Measurements from ENCODE around the gene EEF1AKMT2. TPM values are rescaled to one million over a fixed set of nuclear protein-coding genes. Genes with fewer than 3 reads are reported as not detected.

EEF1AKMT2 gene
- total and polyA plus RNA-seq, 2 donors: 22.3 to 27.3 TPM

GRCh38 chr10:124741922-124742412 lies 49.7 kb downstream of the EEF1AKMT2 start:
- 39% methylated on average over 9 of the region's 9 CpGs for WGBS
- Histone ChIP-seq H3K4me1 (ENCODE audit: control insufficient read depth in 2 of 2, insufficient read depth in 2 of 2, low read length in 2 of 2) (peaks cover 40 to 63% of the 10 kb centered on the region in 2 donors), H3K4me3 (ENCODE audit: low read length in 2 of 2) (peak overlapping the region; percentile 84 to 95), H3K27ac (ENCODE audit: low read depth in 1 of 2, low read length in 1 of 2) (peak overlapping the region; percentile 88 to 93), H3K27me3 (ENCODE audit: control insufficient read depth in 2 of 2, insufficient read depth in 1 of 2, low read length in 1 of 2) (no peaks in the 10 kb centered on the region), H3K36me3 (ENCODE audit: control insufficient read depth in 2 of 2, insufficient read depth in 2 of 2, low read length in 1 of 2) (peaks cover 0 to 4% of the 10 kb centered on the region in 2 donors), H3K9me3 (ENCODE audit: control insufficient read depth in 2 of 2, insufficient read depth in 1 of 2, low read length in 1 of 2) (no peaks in the 10 kb centered on the region)
- DNase-seq (ENCODE audit: low read depth in 6 of 9, low spot score in 9 of 9): peak in 1 of 9 donors; percentile 69

DNA sequence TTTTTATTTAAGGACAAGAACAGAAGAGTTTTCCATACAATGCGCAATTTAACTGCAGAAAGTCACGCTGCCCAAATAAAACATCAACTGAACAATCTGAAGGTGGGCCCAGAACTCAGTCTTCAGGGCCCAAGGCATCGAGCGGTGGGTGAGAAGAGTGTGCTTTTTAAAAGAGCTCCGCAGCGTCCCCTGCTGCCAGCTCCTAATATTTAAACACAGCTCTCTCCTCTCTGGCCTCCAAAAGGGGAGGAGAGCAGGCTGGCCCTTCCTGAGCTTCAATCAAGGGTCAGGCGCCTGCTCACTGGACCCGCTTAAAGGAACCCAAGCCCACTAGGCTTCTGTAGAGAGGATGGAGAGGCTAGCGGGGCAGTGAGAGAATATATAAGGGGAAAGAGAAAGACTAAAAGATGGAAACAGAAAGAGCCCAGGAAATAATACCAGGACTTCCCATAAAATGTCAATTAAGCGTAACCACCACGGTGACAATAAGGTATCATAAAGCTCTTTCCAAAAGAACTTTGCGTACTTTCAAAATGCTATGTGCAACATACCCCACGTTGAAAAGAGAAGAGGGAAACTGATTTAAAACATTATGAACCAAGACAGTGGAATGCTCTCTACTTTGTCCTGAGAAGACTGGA lies 50.3 kb downstream of the EEF1AKMT2 start:
- Histone ChIP-seq H3K27ac (ENCODE audit: low read depth in 1 of 2, low read length in 1 of 2) (peak overlapping the region; percentile 88 to 93), H3K4me3 (ENCODE audit: low read length in 2 of 2) (peak overlapping the region; percentile 84 to 95), H3K36me3 (ENCODE audit: control insufficient read depth in 2 of 2, insufficient read depth in 2 of 2, low read length in 1 of 2) (peaks cover 0 to 4% of the 10 kb centered on the region in 2 donors), H3K9me3 (ENCODE audit: control insufficient read depth in 2 of 2, insufficient read depth in 1 of 2, low read length in 1 of 2) (no peaks in the 10 kb centered on the region), H3K4me1 (ENCODE audit: control insufficient read depth in 2 of 2, insufficient read depth in 2 of 2, low read length in 2 of 2) (peaks cover 46 to 68% of the 10 kb centered on the region in 2 donors), H3K27me3 (ENCODE audit: control insufficient read depth in 2 of 2, insufficient read depth in 1 of 2, low read length in 1 of 2) (no peaks in the 10 kb centered on the region)
- WGBS: 32% methylated on average over 13 of the region's 13 CpGs
- peak in 4 of 9 donors; percentile 80 to 92 (median 87) for DNase-seq (ENCODE audit: low read depth in 6 of 9, low spot score in 9 of 9)

DNA sequence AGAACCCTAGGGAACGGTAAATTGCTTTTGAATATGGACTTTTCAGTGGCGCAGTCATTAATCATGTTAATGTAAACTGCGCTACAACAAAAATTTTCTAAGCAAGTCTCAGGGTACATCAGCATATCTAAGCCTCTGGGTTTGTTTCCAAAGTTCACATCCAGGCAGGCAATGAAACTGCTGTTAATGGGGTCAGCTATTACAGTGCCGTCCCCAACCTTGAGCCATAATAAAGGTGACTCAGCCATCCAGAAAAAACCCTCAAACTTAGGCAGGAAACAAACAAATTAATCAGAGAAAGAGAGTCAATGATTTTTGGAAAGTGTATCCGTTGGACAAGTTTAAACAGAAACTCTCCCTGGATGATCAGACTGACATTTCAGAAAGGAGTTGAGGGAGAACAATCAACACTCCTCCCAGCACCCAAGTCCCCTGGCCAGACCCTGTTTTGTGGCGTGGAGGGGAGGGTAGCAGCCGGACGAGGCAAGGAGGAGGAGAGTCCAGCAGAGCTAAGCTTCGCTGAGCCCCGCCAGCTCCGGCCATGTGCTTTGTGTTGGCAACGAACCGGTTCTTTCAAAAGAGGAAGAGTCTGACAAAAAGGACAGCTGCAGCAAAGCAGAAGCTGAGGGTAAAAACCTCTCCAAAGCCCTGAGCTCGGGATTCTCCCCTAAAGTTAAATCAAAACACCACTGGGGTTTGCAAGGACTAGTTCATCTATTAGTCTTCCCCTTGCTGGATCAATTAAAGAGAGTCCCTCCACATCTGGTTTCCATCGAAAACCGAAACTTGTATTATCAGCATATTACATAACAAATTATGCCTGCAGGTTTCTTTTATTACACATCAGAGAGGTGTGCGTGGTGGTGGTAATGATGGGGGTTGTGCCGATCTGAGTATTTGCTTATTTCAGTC lies 51.1 kb downstream of the EEF1AKMT2 start:
- Histone ChIP-seq H3K4me3 (ENCODE audit: low read length in 2 of 2) (peak overlapping the region; percentile 84 to 95), H3K4me1 (ENCODE audit: control insufficient read depth in 2 of 2, insufficient read depth in 2 of 2, low read length in 2 of 2) (peaks cover 54 to 76% of the 10 kb centered on the region in 2 donors), H3K27me3 (ENCODE audit: control insufficient read depth in 2 of 2, insufficient read depth in 1 of 2, low read length in 1 of 2) (no peaks in the 10 kb centered on the region), H3K36me3 (ENCODE audit: control insufficient read depth in 2 of 2, insufficient read depth in 2 of 2, low read length in 1 of 2) (peaks cover 0 to 12% of the 10 kb centered on the region in 2 donors), H3K27ac (ENCODE audit: low read depth in 1 of 2, low read length in 1 of 2) (peak overlapping the region; percentile 88 to 93), H3K9me3 (ENCODE audit: control insufficient read depth in 2 of 2, insufficient read depth in 1 of 2, low read length in 1 of 2) (no peaks in the 10 kb centered on the region)
- DNase-seq (ENCODE audit: low read depth in 6 of 9, low spot score in 9 of 9): peak in 1 of 9 donors; percentile 69
- 26% methylated on average over 18 of the region's 18 CpGs for WGBS

DNA sequence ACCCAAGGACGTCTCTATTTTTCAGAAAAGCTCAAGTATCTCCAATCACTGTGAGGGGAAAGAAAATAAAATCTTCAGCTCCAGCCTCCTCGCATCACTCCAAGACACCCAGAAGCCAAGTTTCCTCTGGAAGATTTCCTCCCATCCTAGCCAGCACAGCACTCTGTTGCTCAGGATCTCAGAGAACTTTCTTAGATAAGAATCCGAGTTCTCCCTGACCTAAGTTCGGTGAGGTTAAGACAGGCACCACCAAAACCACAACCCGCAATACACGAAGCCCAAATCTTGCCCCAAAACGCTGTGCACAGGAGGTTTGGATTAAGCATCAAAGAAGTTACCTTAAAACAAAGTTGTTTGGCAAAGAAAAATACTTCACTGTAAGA lies 51.7 kb downstream of the EEF1AKMT2 start:
- Histone ChIP-seq H3K4me1 (ENCODE audit: control insufficient read depth in 2 of 2, insufficient read depth in 2 of 2, low read length in 2 of 2) (peaks cover 60 to 83% of the 10 kb centered on the region in 2 donors), H3K9me3 (ENCODE audit: control insufficient read depth in 2 of 2, insufficient read depth in 1 of 2, low read length in 1 of 2) (peaks cover 0 to under 1% of the 10 kb centered on the region in 2 donors), H3K4me3 (ENCODE audit: low read length in 2 of 2) (peak overlapping the region; percentile 84 to 95), H3K27me3 (ENCODE audit: control insufficient read depth in 2 of 2, insufficient read depth in 1 of 2, low read length in 1 of 2) (no peaks in the 10 kb centered on the region), H3K36me3 (ENCODE audit: control insufficient read depth in 2 of 2, insufficient read depth in 2 of 2, low read length in 1 of 2) (peaks cover 0 to 16% of the 10 kb centered on the region in 2 donors), H3K27ac (ENCODE audit: low read depth in 1 of 2, low read length in 1 of 2) (peak overlapping the region; percentile 88 to 93)
- peak in 1 of 9 donors; percentile 65 for DNase-seq (ENCODE audit: low read depth in 6 of 9, low spot score in 9 of 9)
- 14% methylated on average over 7 of the region's 7 CpGs for WGBS

- Histone ChIP-seq H3K9me3 (ENCODE audit: control insufficient read depth in 2 of 2, insufficient read depth in 1 of 2, low read length in 1 of 2) (peaks cover 0 to 4% of the 10 kb centered on the region in 2 donors), H3K27ac (ENCODE audit: low read depth in 1 of 2, low read length in 1 of 2) (peak overlapping the region; percentile 64 to 88), H3K27me3 (ENCODE audit: control insufficient read depth in 2 of 2, insufficient read depth in 1 of 2, low read length in 1 of 2) (no peaks in the 10 kb centered on the region), H3K36me3 (ENCODE audit: control insufficient read depth in 2 of 2, insufficient read depth in 2 of 2, low read length in 1 of 2) (peaks cover 0 to 16% of the 10 kb centered on the region in 2 donors), H3K4me1 (ENCODE audit: control insufficient read depth in 2 of 2, insufficient read depth in 2 of 2, low read length in 2 of 2) (peaks cover 65 to 85% of the 10 kb centered on the region in 2 donors), H3K4me3 (ENCODE audit: low read length in 2 of 2) (peak overlapping the region; percentile 84 to 95)
- peak in 1 of 9 donors; percentile 31 for DNase-seq (ENCODE audit: low read depth in 6 of 9, low spot score in 9 of 9)
- WGBS: 66% methylated on average over 13 of the region's 13 CpGs
Measured at GRCh38 chr10:124739119-124739921, 52.4 kb downstream of the EEF1AKMT2 start.

GRCh38 chr10:124738441-124738840 lies 53.2 kb downstream of the EEF1AKMT2 start:
- no peaks in the 10 kb centered on the region for H3K27me3 ChIP-seq (ENCODE audit: control insufficient read depth in 2 of 2, insufficient read depth in 1 of 2, low read length in 1 of 2)
- DNase-seq (ENCODE audit: low read depth in 6 of 9, low spot score in 9 of 9): peak in 1 of 9 donors; percentile 36
- 78% methylated on average over 6 of the region's 6 CpGs for WGBS
- no peak overlapping the region for H3K4me3 ChIP-seq (ENCODE audit: low read length in 2 of 2)
- peak overlapping the region; percentile 19 to 88 for H3K27ac ChIP-seq (ENCODE audit: low read depth in 1 of 2, low read length in 1 of 2)
- H3K4me1 ChIP-seq (ENCODE audit: control insufficient read depth in 2 of 2, insufficient read depth in 2 of 2, low read length in 2 of 2): peaks cover 71 to 94% of the 10 kb centered on the region in 2 donors
- H3K36me3 ChIP-seq (ENCODE audit: control insufficient read depth in 2 of 2, insufficient read depth in 2 of 2, low read length in 1 of 2): peaks cover 0 to 22% of the 10 kb centered on the region in 2 donors
- peaks cover 0 to 4% of the 10 kb centered on the region in 2 donors for H3K9me3 ChIP-seq (ENCODE audit: control insufficient read depth in 2 of 2, insufficient read depth in 1 of 2, low read length in 1 of 2)

GRCh38 chr10:124737708-124738107 lies 54.0 kb downstream of the EEF1AKMT2 start:
- peaks cover 78 to 100% of the 10 kb centered on the region in 2 donors for H3K4me1 ChIP-seq (ENCODE audit: control insufficient read depth in 2 of 2, insufficient read depth in 2 of 2, low read length in 2 of 2)
- H3K4me3 ChIP-seq (ENCODE audit: low read length in 2 of 2): peak overlapping the region in 1 of 2 donors; percentile 4
- WGBS: 76% methylated on average over 2 of the region's 2 CpGs
- no peaks in the 10 kb centered on the region for H3K27me3 ChIP-seq (ENCODE audit: control insufficient read depth in 2 of 2, insufficient read depth in 1 of 2, low read length in 1 of 2)
- H3K27ac ChIP-seq (ENCODE audit: low read depth in 1 of 2, low read length in 1 of 2): peak overlapping the region; percentile 55 to 64
- peaks cover 0 to 27% of the 10 kb centered on the region in 2 donors for H3K36me3 ChIP-seq (ENCODE audit: control insufficient read depth in 2 of 2, insufficient read depth in 2 of 2, low read length in 1 of 2)
- peak in 1 of 9 donors; percentile 25 for DNase-seq (ENCODE audit: low read depth in 6 of 9, low spot score in 9 of 9)
- H3K9me3 ChIP-seq (ENCODE audit: control insufficient read depth in 2 of 2, insufficient read depth in 1 of 2, low read length in 1 of 2): peaks cover 0 to 4% of the 10 kb centered on the region in 2 donors

- H3K36me3 ChIP-seq (ENCODE audit: control insufficient read depth in 2 of 2, insufficient read depth in 2 of 2, low read length in 1 of 2): peaks cover 0 to 29% of the 10 kb centered on the region in 2 donors
- no peaks in the 10 kb centered on the region for H3K27me3 ChIP-seq (ENCODE audit: control insufficient read depth in 2 of 2, insufficient read depth in 1 of 2, low read length in 1 of 2)
- no peak overlapping the region for H3K4me3 ChIP-seq (ENCODE audit: low read length in 2 of 2)
- peaks cover 78 to 100% of the 10 kb centered on the region in 2 donors for H3K4me1 ChIP-seq (ENCODE audit: control insufficient read depth in 2 of 2, insufficient read depth in 2 of 2, low read length in 2 of 2)
- peak in 1 of 9 donors; percentile 38 for DNase-seq (ENCODE audit: low read depth in 6 of 9, low spot score in 9 of 9)
- WGBS: 76% methylated on average over 7 of the region's 7 CpGs
- H3K27ac ChIP-seq (ENCODE audit: low read depth in 1 of 2, low read length in 1 of 2): peak overlapping the region; percentile 55 to 64
- H3K9me3 ChIP-seq (ENCODE audit: control insufficient read depth in 2 of 2, insufficient read depth in 1 of 2, low read length in 1 of 2): peaks cover 0 to 4% of the 10 kb centered on the region in 2 donors
Measured at GRCh38 chr10:124737221-124737620, 54.5 kb downstream of the EEF1AKMT2 start.
